Measurements from ENCODE around the gene SBF1. TPM values are rescaled to one million over a fixed set of nuclear protein-coding genes. Genes with fewer than 3 reads are reported as not detected.

Gene SBF1
- total and polyA plus RNA-seq, 9 donors, result 1.9 to 86.0 (median 58.7) TPM

DNA sequence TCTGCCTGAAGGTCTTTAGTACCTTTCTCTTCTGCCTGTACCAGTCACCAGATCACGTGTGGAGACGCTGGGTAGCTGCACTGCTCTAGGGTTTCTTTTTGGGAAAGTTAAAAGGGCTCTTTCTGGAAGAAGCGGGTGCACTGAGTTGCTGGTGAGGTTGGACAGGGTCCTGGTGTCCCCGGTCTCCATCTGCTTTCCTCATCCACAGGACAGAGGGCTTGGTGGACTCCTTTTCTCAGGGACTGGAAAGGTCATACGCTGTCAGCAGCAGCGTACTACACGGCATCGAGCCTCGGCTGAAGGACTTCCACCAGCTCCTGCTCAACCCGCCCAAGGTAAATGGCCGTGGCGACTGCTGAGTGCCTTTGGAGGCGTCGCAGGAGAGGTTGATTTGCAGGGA is 52.8 kb downstream of the SBF1 start:
- 91 to 93% (median 92%) methylated on average over 14 of the region's 14 CpGs for WGBS, 3 donors
- Histone ChIP-seq H3K9me3 (no peaks in the 10 kb centered on the region), H3K27ac (no peak overlapping the region), H3K27me3 (no peaks in the 10 kb centered on the region), H3K4me3 (no peak overlapping the region), H3K4me1 (ENCODE audit: insufficient read depth) (no peaks in the 10 kb centered on the region), H3K36me3 (no peaks in the 10 kb centered on the region)
- TF ChIP-seq EP300 (IDR thresholded peaks at IDR 0.05), result no peak
- TF ChIP-seq POLR2A (IDR thresholded peaks at IDR 0.05), result no peak
- TF ChIP-seq, protein P1, sequence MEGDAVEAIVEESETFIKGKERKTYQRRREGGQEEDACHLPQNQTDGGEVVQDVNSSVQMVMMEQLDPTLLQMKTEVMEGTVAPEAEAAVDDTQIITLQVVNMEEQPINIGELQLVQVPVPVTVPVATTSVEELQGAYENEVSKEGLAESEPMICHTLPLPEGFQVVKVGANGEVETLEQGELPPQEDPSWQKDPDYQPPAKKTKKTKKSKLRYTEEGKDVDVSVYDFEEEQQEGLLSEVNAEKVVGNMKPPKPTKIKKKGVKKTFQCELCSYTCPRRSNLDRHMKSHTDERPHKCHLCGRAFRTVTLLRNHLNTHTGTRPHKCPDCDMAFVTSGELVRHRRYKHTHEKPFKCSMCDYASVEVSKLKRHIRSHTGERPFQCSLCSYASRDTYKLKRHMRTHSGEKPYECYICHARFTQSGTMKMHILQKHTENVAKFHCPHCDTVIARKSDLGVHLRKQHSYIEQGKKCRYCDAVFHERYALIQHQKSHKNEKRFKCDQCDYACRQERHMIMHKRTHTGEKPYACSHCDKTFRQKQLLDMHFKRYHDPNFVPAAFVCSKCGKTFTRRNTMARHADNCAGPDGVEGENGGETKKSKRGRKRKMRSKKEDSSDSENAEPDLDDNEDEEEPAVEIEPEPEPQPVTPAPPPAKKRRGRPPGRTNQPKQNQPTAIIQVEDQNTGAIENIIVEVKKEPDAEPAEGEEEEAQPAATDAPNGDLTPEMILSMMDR (IDR thresholded peaks at IDR 0.05), result no peak
- no peak for DNase-seq
- intact Hi-C loops (cut with DNase I), result no loop called here

DNA sequence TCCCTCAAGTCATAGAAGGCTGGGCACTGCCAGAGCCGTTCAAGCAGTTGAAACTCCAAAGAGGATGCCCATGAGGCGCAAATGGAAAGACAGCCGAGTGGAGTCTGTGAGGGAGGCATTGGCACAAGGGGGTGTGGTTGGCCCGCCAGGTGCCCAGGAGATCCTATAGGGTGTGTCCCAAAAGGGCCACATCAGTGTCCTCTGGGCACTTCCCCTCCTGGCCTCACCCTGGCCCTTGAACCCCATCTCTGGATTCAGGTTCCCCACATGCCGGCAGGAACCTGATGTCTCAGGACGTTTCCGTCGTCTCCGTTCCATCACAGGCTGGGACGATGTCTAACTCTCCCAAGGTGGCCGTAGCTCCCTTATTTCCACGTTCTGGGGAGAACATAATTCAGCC is 54.3 kb downstream of the SBF1 start:
- Histone ChIP-seq H3K4me1 (ENCODE audit: insufficient read depth) (no peaks in the 10 kb centered on the region), H3K36me3 (no peaks in the 10 kb centered on the region), H3K9me3 (no peaks in the 10 kb centered on the region), H3K27ac (no peak overlapping the region), H3K4me3 (no peak overlapping the region), H3K27me3 (no peaks in the 10 kb centered on the region)
- TF ChIP-seq POLR2A (IDR thresholded peaks at IDR 0.05), result no peak
- no peak for TF ChIP-seq EP300 (IDR thresholded peaks at IDR 0.05)
- TF ChIP-seq, protein P1 (IDR thresholded peaks at IDR 0.05), result no peak
- no peak for DNase-seq
- intact Hi-C loops (cut with DNase I), result no loop called here
- WGBS, 3 donors, result 84 to 87% (median 85%) methylated on average over 12 of the region's 12 CpGs

DNA sequence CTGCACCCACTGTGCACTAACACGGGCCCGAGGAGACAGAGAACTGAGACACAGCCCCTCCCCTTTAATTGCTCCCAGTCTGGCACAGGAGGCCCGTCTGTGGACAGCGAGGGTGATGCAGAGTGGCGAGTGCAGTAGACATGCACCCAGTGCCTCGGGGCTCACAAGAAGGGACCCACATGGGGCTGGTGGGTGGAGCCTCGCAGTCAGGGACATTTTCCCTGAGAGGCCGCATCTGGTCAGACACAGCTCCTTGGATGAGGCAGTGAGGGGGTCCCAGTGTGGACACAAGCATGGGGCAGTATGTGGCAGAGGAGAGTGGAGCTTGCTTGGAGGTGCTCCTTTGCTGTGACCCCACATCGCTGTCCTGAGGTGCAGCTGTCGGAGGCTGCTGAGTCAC is 54.8 kb downstream of the SBF1 start:
- TF ChIP-seq POLR2A (IDR thresholded peaks at IDR 0.05), result no peak
- TF ChIP-seq EP300 (IDR thresholded peaks at IDR 0.05), result no peak
- TF ChIP-seq, protein P1 (IDR thresholded peaks at IDR 0.05), result no peak
- DNase-seq, result no peak
- 85 to 89% (median 88%) methylated on average over 10 of the region's 10 CpGs for WGBS, 3 donors
- no peaks in the 10 kb centered on the region for H3K27me3 ChIP-seq
- intact Hi-C loops (cut with DNase I), result no loop called here
- no peak overlapping the region for H3K4me3 ChIP-seq
- H3K9me3 ChIP-seq, result no peaks in the 10 kb centered on the region
- H3K36me3 ChIP-seq, result no peaks in the 10 kb centered on the region
- no peaks in the 10 kb centered on the region for H3K4me1 ChIP-seq (ENCODE audit: insufficient read depth)
- no peak overlapping the region for H3K27ac ChIP-seq

DNA sequence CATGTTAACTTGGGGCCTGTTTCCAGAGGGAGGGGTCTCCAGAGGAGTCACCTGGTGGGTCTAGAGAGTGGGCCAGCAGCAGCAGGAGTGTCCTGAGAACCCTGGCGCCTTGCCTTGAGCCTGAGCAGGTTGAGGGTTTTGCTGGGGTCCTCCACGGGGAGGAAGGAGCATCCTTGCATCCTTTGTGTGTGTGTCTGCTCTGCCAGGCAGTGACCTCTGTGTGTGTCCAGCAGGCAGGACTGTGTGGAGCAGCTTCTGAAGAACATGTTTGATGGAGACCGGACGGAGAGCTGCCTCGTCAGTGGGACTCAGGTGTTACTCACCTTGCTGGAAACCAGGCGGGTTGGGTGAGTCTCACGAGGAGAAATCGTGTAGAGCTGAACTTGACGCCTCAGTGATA is 55.7 kb downstream of the SBF1 start:
- Histone ChIP-seq H3K27me3 (no peaks in the 10 kb centered on the region), H3K4me3 (no peak overlapping the region), H3K4me1 (ENCODE audit: insufficient read depth) (no peaks in the 10 kb centered on the region), H3K27ac (no peak overlapping the region), H3K9me3 (no peaks in the 10 kb centered on the region), H3K36me3 (no peaks in the 10 kb centered on the region)
- intact Hi-C loops (cut with DNase I), result no loop called here
- WGBS, 3 donors, result 85 to 91% (median 88%) methylated on average over 9 of the region's 9 CpGs
- TF ChIP-seq EP300 (IDR thresholded peaks at IDR 0.05) (no peak), POLR2A (IDR thresholded peaks at IDR 0.05) (no peak)
- TF ChIP-seq, protein P1 (IDR thresholded peaks at IDR 0.05), result no peak
- no peak for DNase-seq

DNA sequence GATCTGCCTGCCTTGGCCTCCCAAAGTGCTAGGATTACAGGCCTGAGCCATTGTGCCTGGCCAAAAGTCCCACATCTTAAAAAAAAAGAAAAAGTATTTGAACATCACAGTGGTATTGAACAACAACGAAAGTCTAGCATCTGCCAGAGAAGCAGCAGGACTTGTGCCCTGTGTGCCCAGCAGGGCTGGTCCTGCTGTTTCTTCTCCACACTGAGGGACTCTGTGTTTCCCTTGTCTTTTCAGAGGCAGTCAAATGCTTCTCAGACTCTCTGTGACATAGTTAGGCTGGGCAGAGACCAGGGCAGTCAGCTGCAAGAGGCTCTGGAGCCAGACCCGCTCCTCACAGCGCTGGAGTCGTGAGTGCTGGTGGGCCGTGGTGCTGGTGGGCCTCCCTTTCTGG is 56.2 kb downstream of the SBF1 start:
- intact Hi-C loops (cut with DNase I), result no loop called here
- no peak overlapping the region for H3K27ac ChIP-seq
- no peaks in the 10 kb centered on the region for H3K36me3 ChIP-seq
- H3K27me3 ChIP-seq, result no peaks in the 10 kb centered on the region
- no peak overlapping the region for H3K4me3 ChIP-seq
- 94 to 98% (median 96%) methylated on average over 5 of the region's 5 CpGs for WGBS, 3 donors
- TF ChIP-seq, protein P1 (IDR thresholded peaks at IDR 0.05), result no peak
- no peak for TF ChIP-seq EP300 (IDR thresholded peaks at IDR 0.05)
- no peak for TF ChIP-seq POLR2A (IDR thresholded peaks at IDR 0.05)
- no peaks in the 10 kb centered on the region for H3K9me3 ChIP-seq
- H3K4me1 ChIP-seq (ENCODE audit: insufficient read depth), result no peaks in the 10 kb centered on the region
- no peak for DNase-seq

Measured in ovary (tissue), 9 donors.